HG02981 (cell line): ENCODE data around the gene CD1C.
"Not testable (repeated sequence)": the region's sequence is repeated elsewhere in the genome, so short reads cannot be mapped to it uniquely, and the experiment has no call there.

Source experiments
- ATAC-seq: cut with Tn5 transposase; IDR thresholded peaks from one replicate; pipeline ENCODE4 v1.9.1; 2021; ENCODE audit warnings: mild to moderate bottlenecking, moderate library complexity; ENCODE audit not compliant: unreplicated experiment

CD1C gene

GRCh38 chr1:158327481-158327880 is 37.8 kb downstream of the CD1C start:
- ATAC-seq: no peak

- ATAC-seq: no peak
Observed at GRCh38 chr1:158328426-158328825, 38.7 kb downstream of the CD1C start.

GRCh38 chr1:158329300-158329699 is 39.6 kb downstream of the CD1C start:
- ATAC-seq: no peak

GRCh38 chr1:158329733-158330132 is 40.0 kb downstream of the CD1C start:
- ATAC-seq: peak; percentile 51

- ATAC-seq: no peak
Observed at GRCh38 chr1:158330391-158331105, 40.8 kb downstream of the CD1C start.

- no peak for ATAC-seq
Observed at GRCh38 chr1:158331106-158331425, 41.3 kb downstream of the CD1C start.

GRCh38 chr1:158331481-158332150 is 41.9 kb downstream of the CD1C start, which contains the start of gene CD1B:
TSS of gene CD1B (minus strand) at chr1:158331531. CDS start at chr1:158331423, 108 bp downstream.
- no peak for ATAC-seq

GRCh38 chr1:158333405-158334155 is 43.9 kb downstream of the CD1C start:
- no peak for ATAC-seq

GRCh38 chr1:158334526-158335212 is 44.9 kb downstream of the CD1C start:
- ATAC-seq: no peak

GRCh38 chr1:158335213-158335532 is 45.5 kb downstream of the CD1C start:
- no peak for ATAC-seq

GRCh38 chr1:158336413-158336812 is 46.7 kb downstream of the CD1C start:
- not testable (repeated sequence) for ATAC-seq
